Heart right ventricle (tissue), 16 donors: ENCODE measurements around the gene SOS1. TPM values are rescaled to one million over a fixed set of nuclear protein-coding genes. Genes with fewer than 3 reads are reported as not detected.

ENCODE experiments used
- ATAC-seq, 8 donors: fragments of 200-7000 bp; cut with Tn5 transposase; one replicate each; pipeline ENCODE4 v1.9.1; 2020; ENCODE audit warnings: mild to moderate bottlenecking in 8 of 8, moderate library complexity in 8 of 8, moderate number of reproducible peaks in 1 of 8
- DNase-seq, 2 donors: peaks; one replicate each; pipeline ENCODE4 v3.0.0-alpha.2; 2020
- H3K27ac ChIP-seq, 10 donors: fragments of 200-600 bp; sonication (generic) in 2 of 10; one replicate each; pipeline versions ENCODE4 v1.5.0 to v1.8.0; 2020 to 2022; ENCODE audit warnings: mild to moderate bottlenecking in 3 of 10
- H3K27me3 ChIP-seq, 7 donors: fragments of 200-600 bp; one replicate each; pipeline ENCODE4 v1.8.0; 2021 to 2022; ENCODE audit warnings: mild to moderate bottlenecking in 2 of 7
- H3K36me3 ChIP-seq, 9 donors: fragments of 200-600 bp; sonication (generic) in 1 of 9; one replicate each; pipeline versions ENCODE4 v1.5.0 to v1.8.0; 2020 to 2022; ENCODE audit warnings: mild to moderate bottlenecking in 2 of 9
- H3K4me1 ChIP-seq, 9 donors: fragments of 200-600 bp; sonication (generic) in 1 of 9; one replicate each; pipeline versions ENCODE4 v1.5.0 to v1.8.0; 2020 to 2022; ENCODE audit warnings: mild to moderate bottlenecking in 4 of 9
- H3K4me3 ChIP-seq, 10 donors: fragments of 200-600 bp; sonication (generic) in 2 of 10; one replicate each; pipeline versions ENCODE4 v1.5.0 to v1.8.0; 2020 to 2022; ENCODE audit warnings: mild to moderate bottlenecking in 7 of 10, moderate library complexity in 2 of 10
- H3K9me3 ChIP-seq, 11 donors: fragments of 200-600 bp in 10 of 11; sonication (generic) in 2 of 11; one replicate each; pipeline versions ENCODE4 v1.5.0 to v1.8.0; 2013 to 2022; ENCODE audit warnings: mild to moderate bottlenecking in 2 of 11, control low read depth in 1 of 11, moderate library complexity in 1 of 11
- WGBS, 2 donors: extraction: QIAGEN DNeasy Blood & Tissue Kit; methylation state at CpG; one replicate each; pipeline ENCODE4 v1.1.7; 2013; ENCODE audit warnings: inconsistent platforms in 1 of 2; 5-methylcytosine and 5-hydroxymethylcytosine counted together
- intact Hi-C, 10 donors: fragments of 100-400 bp; cut with DNase I; formaldehyde crosslinking; loops; one replicate each; pipeline versions ENCODE4 v1.11.1 to v1.14.2; 2022
- polyA plus RNA-seq, 2 donors: library from polyadenylated mRNA; stranded (reverse); fragments of 200-250 nt; gene quantifications; one replicate each; pipeline ENCODE4 v1.2.3, GENCODE V29; 2013
- total RNA-seq, 10 donors: library from RNA; stranded (reverse); fragmentation: NEBNext Ultra II Directional in 3 of 10; extraction: Animal tissue kit (Norgen Biotek cat#: 25700) in 3 of 10; gene quantifications; one replicate each; pipeline versions ENCODE4 v1.2.1 to v1.2.4, GENCODE V29; 2021 to 2023
- TF ChIP-seq, protein P1 (sequence below), 9 donors: fragments of 200-600 bp; sonication (generic) in 2 of 9; IDR thresholded peaks; one replicate each; pipeline versions ENCODE4 v1.5.0 to v1.8.0; 2021 to 2022; ENCODE audit warnings: antibody characterized with exemption in 9 of 9, mild to moderate bottlenecking in 5 of 9, moderate library complexity in 1 of 9
- donor health status: Arrhythmogenic right ventricular cardiomyopathy.
- donor health status: ischemic (EF 13 %, LVEDD 7.1; RV severe dilation, severe dysfunction).
- donor health status: healthy with polysubstance abuse.
- donor health status: DM: no; HTN: yes; CAD: no.
- donor health status: DM: no; HTN: no; CAD: no.
- donor health status: ischemic (EF 25% LVEDD 6.9; RV normal size, moderate dysfunction).
- donor health status: ischemic (EF 25% LVEDD 5.7; RV mildly dilated, moderate dysfunction).
- donor health status: healthy.
- donor health status: DM: yes; HTN: yes; CAD: no.
- donor health status: Ischemic cardiomyopathy.
- donor health status: ischemic (EF 35%, LVEDD 5.7; RV mildly dilated, moderate dysfunction).
- donor health status: nonischemic (EF 11% LVEDD 7.7; RV severe dilation, severe dysfunction).
- donor health status: DM: yes; HTN: yes; CAD: no.
- donor health status: PGD.
- donor health status: ischemic (EF 29% LVEDD 5.4; RV normal size, mild dysfunction).
- donor health status: nonischemic (EF 23%, LVEDD 6.1; RV moderate dilation, normal function).

The SOS1 gene
- total and polyA plus RNA-seq, 12 donors = 5.8 to 37.8 (median 23.1) TPM

- Histone ChIP-seq H3K4me3 (peak overlapping the region in 9 of 10 donors; percentile 8 to 68 (median 57)), H3K4me1 (peaks cover 0 to 12% (median 8%) of the 10 kb centered on the region in 9 donors), H3K27me3 (no peaks in the 10 kb centered on the region), H3K36me3 (no peaks in the 10 kb centered on the region), H3K9me3 (no peaks in the 10 kb centered on the region), H3K27ac (no peak overlapping the region)
- ATAC-seq = peak in 3 of 8 donors; percentile 13 to 20 (median 16)
- intact Hi-C loops = no loop called here
- TF ChIP-seq, protein P1, sequence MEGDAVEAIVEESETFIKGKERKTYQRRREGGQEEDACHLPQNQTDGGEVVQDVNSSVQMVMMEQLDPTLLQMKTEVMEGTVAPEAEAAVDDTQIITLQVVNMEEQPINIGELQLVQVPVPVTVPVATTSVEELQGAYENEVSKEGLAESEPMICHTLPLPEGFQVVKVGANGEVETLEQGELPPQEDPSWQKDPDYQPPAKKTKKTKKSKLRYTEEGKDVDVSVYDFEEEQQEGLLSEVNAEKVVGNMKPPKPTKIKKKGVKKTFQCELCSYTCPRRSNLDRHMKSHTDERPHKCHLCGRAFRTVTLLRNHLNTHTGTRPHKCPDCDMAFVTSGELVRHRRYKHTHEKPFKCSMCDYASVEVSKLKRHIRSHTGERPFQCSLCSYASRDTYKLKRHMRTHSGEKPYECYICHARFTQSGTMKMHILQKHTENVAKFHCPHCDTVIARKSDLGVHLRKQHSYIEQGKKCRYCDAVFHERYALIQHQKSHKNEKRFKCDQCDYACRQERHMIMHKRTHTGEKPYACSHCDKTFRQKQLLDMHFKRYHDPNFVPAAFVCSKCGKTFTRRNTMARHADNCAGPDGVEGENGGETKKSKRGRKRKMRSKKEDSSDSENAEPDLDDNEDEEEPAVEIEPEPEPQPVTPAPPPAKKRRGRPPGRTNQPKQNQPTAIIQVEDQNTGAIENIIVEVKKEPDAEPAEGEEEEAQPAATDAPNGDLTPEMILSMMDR (IDR thresholded peaks at IDR 0.05) = no peak
- no peak for DNase-seq
- WGBS, 2 donors = 52 to 53% methylated on average over 34 of the region's 34 CpGs
Observed at GRCh38 chr2:38960609-38961320, 160.1 kb downstream of the SOS1 start.

- peak overlapping the region; percentile 21 to 68 (median 55) for H3K4me3 ChIP-seq
Observed at GRCh38 chr2:38959938-38960608, 160.8 kb downstream of the SOS1 start.

DNA sequence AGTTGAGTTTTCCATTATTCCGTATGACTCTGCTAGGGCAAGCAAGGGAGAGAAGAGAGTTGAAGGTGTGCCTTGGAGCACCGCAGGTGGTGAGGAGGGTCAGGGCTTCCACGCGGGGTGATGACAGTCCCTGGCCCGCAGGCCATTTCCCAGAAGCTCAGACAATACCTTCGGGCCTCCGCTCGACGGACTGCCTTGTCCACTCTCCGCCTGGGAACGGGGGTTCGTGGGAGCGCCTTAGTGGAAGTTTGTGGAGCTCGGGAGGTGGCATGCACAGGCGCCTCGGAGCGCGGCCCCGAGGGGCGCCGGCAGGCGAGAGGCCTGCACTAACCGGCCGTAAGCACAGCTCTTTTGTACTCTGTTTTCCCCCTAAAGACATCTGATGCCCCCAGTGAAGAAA, 161.4 kb downstream of the SOS1 start:
- Histone ChIP-seq H3K27me3 (no peaks in the 10 kb centered on the region), H3K27ac (no peak overlapping the region), H3K4me1 (peaks cover 0 to 12% (median 8%) of the 10 kb centered on the region in 9 donors), H3K4me3 (peak overlapping the region in 9 of 10 donors; percentile 21 to 68 (median 57)), H3K36me3 (no peaks in the 10 kb centered on the region), H3K9me3 (no peaks in the 10 kb centered on the region)
- ATAC-seq (peak in 2 of 8 donors; percentile 2 to 45), DNase-seq (no peak)
- TF ChIP-seq, protein P1 (IDR thresholded peaks at IDR 0.05) = no peak
- intact Hi-C loops = no loop called here
- WGBS, 2 donors = 73 to 81% methylated on average over 24 of the region's 24 CpGs

More at GRCh38 chr2:38959938-38960608, 160.8 kb downstream of the SOS1 start:
- DNase-seq (peak; percentile 62 to 82), ATAC-seq (peak; percentile 96 to 99 (median 98))
- no peaks in the 10 kb centered on the region for H3K27me3 ChIP-seq
- no peaks in the 10 kb centered on the region for H3K36me3 ChIP-seq
- TF ChIP-seq, protein P1 (IDR thresholded peaks at IDR 0.05) = peak in 3 of 9 donors; percentile 14 to 35 (median 33)
- intact Hi-C loops = no loop called here
- 4 to 5% methylated on average over 95 to 97 of the region's 97 CpGs for WGBS, 2 donors
- peaks cover 0 to 12% (median 8%) of the 10 kb centered on the region in 9 donors for H3K4me1 ChIP-seq
- H3K27ac ChIP-seq = peak overlapping the region in 1 of 10 donors; percentile 60
- H3K9me3 ChIP-seq = no peaks in the 10 kb centered on the region

- H3K9me3 ChIP-seq = no peaks in the 10 kb centered on the region
- H3K4me1 ChIP-seq = peaks cover 0 to 12% (median 8%) of the 10 kb centered on the region in 9 donors
- no peak overlapping the region for H3K4me3 ChIP-seq
- no peak for DNase-seq
- TF ChIP-seq, protein P1 (IDR thresholded peaks at IDR 0.05) = no peak
- no peak overlapping the region for H3K27ac ChIP-seq
- intact Hi-C loops = no loop called here
- 95 to 97% methylated on average over 5 of the region's 5 CpGs for WGBS, 2 donors
- no peaks in the 10 kb centered on the region for H3K36me3 ChIP-seq
- no peaks in the 10 kb centered on the region for H3K27me3 ChIP-seq
- no peak for ATAC-seq
Observed at GRCh38 chr2:38957972-38958371, 162.9 kb downstream of the SOS1 start.
